Urinary bladder (tissue), 4 donors: Measurements from ENCODE around the gene TRAPPC3. TPM values are rescaled to one million over a fixed set of nuclear protein-coding genes. Genes with fewer than 3 reads are reported as not detected.
A peak's percentile ranks its signal among the peaks of the same experiment; 100 is the strongest.

ENCODE experiments used
- DNase-seq: peaks from one replicate; pipeline ENCODE4 v3.0.0-alpha.2; 2015; ENCODE audit errors: extremely low spot score
- H3K27ac ChIP-seq: one replicate; pipeline ENCODE4 v1.5.1; 2013; ENCODE audit warnings: low read depth, mild to moderate bottlenecking, moderate library complexity
- H3K36me3 ChIP-seq: one replicate; pipeline ENCODE4 v1.6.1; 2013; ENCODE audit warnings: mild to moderate bottlenecking, moderate library complexity; ENCODE audit not compliant: insufficient read depth
- H3K4me1 ChIP-seq: one replicate; pipeline ENCODE4 v1.6.1; 2013; ENCODE audit warnings: mild to moderate bottlenecking, moderate library complexity; ENCODE audit not compliant: insufficient read depth
- H3K4me3 ChIP-seq: one replicate; pipeline ENCODE4 v1.5.1; 2013; ENCODE audit warnings: low read depth, low read length
- WGBS: extraction: QIAGEN DNeasy Blood & Tissue Kit; methylation state at CpG from one replicate; pipeline ENCODE4 v1.1.7; 2013; 5-methylcytosine and 5-hydroxymethylcytosine counted together
- polyA plus RNA-seq: library from polyadenylated mRNA; stranded (reverse); fragments of 200-250 nt; gene quantifications from one replicate; pipeline ENCODE4 v1.2.3, GENCODE V29; 2013
- total RNA-seq: library from RNA; depleted of rRNA; stranded (reverse); fragments of >200 nt; gene quantifications from one replicate; pipeline ENCODE4 v1.2.3, GENCODE V29; 2014
- donor health status: healthy with polysubstance abuse.
- donor health status: healthy.

TRAPPC3 gene
- total and polyA plus RNA-seq, 2 donors: 43.9 to 76.9 TPM

DNA sequence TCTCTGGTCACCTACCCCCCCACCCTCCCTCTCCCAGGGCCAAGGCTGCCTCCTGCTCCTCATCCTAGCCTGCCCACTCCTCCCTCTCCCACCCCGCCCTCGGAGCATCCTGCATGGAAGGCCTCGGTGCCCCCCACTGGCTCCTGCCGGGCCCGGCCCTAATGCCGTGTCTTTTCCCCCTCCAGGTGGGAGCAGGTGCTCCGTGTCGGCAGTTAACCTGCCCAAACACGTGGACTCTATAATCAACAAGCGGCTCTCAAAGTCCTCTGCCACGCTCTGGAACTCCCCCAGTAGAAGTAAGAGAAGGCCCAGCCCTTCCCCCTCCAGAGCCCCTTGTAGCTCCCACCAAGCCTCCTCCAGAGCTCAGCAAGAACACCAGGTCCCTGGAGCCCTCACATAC is 25.4 kb upstream of the TRAPPC3 start:
- 52% methylated on average over 11 of the region's 11 CpGs for WGBS
- no peak for DNase-seq
- Histone ChIP-seq H3K4me3 (no peak overlapping the region), H3K27ac (no peak overlapping the region), H3K4me1 (no peaks in the 10 kb centered on the region), H3K36me3 (peaks cover 3% of the 10 kb centered on the region)

DNA sequence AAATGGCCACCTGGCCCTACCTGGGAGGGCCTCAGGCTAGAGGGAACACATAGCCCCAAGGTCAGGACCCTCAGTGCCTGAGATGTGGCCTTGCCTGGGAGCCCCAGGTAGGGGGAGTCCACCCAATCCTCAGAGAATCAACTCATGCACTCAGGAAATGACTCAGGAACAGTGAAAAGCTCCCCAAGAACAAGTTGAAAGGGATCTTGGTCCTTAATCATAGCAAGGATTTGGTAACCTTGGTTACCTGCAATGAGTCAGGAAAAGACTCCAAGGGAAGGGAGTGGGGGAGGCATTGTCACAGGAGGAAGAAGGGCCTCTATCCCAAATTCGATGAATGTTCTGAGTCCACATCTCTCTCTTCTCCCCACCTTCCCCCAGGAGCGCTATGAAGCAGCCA is 23.7 kb upstream of the TRAPPC3 start:
- 94% methylated on average over 2 of the region's 2 CpGs for WGBS
- H3K27ac ChIP-seq: no peak overlapping the region
- DNase-seq: no peak
- no peaks in the 10 kb centered on the region for H3K4me1 ChIP-seq
- no peak overlapping the region for H3K4me3 ChIP-seq
- H3K36me3 ChIP-seq: peaks cover 2% of the 10 kb centered on the region

DNA sequence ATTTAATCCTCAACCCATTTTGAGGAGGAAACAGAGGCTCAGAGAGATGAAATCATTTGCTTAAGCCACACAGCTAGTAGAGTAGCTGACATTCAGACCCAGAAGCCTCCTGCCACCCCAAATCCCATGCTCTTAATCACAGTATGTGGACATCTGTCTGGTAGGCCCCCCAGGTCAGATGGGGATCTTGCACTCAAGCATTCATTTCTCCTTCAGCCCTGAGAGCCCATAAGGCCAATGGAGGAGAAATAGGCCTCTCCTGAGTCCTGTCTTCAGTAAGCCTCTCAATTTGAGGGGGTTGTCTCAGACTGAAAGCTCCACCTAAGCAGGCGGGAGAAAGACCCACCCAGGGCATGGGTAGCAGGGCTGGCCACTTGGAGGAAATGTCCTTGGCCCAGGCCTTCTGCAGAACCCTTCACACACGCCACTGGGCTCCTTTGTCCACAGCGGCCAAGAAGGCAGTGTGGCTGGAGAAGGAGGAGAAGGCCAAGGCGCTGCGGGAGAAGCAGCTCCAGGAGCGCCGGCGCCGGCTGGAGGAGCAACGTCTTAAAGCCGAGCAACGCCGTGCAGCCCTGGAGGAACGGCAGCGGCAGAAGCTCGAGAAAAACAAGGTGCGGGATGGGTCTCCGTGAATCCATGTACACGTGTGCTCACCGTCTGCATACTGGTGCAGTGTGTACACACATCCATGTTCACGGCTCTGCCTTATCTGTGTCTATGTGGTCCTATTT is 22.9 kb upstream of the TRAPPC3 start:
- Histone ChIP-seq H3K4me1 (no peaks in the 10 kb centered on the region), H3K27ac (no peak overlapping the region), H3K4me3 (no peak overlapping the region), H3K36me3 (peaks cover 2% of the 10 kb centered on the region)
- 94% methylated on average over 21 of the region's 21 CpGs for WGBS
- DNase-seq: no peak

DNA sequence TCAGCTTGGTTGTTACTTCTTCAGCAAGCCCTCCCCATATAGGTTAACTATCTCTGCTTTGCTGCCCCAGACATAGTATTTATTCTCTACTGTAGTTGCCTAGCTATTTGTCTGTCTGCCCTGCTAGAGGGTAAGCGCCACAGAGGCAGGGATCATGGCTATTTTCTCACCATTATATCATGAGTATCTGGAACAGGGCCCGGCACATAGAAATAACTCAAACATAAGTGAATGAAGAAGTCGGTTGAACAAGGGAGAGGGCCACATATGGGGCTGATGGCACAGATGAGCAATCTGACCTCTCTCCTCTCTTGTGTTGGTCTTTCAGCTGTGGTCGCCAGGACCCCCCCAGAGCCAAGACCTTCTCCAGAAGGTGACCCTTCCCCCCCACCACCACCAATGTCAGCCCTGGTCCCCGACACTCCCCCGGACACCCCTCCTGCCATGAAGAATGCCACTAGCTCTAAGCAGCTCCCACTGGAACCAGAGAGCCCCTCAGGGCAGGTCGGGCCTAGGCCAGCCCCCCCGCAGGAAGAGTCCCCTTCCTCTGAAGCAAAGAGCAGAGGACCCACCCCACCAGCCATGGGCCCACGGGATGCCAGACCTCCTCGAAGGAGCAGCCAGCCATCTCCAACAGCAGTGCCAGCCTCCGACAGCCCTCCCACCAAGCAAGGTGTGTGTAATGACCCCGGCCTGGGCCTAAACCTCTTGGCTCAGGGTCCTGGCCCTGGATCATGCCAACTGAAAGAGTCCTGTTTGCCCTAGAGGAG is 21.5 kb upstream of the TRAPPC3 start:
- Histone ChIP-seq H3K4me3 (no peak overlapping the region), H3K27ac (no peak overlapping the region), H3K36me3 (no peaks in the 10 kb centered on the region), H3K4me1 (no peaks in the 10 kb centered on the region)
- no peak for DNase-seq
- 81% methylated on average over 12 of the region's 12 CpGs for WGBS

DNA sequence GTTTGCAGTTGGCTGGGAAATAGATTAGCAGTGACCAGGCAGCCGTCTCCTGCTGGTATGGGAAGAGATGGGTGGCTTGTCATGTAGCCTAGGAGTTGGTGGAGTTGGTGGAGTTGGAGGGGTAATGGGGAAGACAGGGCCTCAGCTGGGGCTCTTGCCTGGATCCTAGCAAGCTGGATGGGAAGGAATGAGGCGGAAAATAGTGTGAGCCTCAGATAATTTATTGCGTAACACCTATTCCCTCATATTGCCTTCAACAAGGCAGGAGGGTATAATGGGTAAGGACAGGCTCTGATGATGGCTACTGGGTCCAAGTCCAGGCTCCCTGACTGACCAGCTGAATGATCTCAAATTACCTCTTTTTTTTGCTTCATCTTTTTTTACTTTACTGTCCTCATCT is 19.2 kb upstream of the TRAPPC3 start:
- WGBS: 86% methylated on average over 3 of the region's 3 CpGs
- H3K27ac ChIP-seq: no peak overlapping the region
- no peak overlapping the region for H3K4me3 ChIP-seq
- H3K36me3 ChIP-seq: no peaks in the 10 kb centered on the region
- no peak for DNase-seq
- H3K4me1 ChIP-seq: no peaks in the 10 kb centered on the region

DNA sequence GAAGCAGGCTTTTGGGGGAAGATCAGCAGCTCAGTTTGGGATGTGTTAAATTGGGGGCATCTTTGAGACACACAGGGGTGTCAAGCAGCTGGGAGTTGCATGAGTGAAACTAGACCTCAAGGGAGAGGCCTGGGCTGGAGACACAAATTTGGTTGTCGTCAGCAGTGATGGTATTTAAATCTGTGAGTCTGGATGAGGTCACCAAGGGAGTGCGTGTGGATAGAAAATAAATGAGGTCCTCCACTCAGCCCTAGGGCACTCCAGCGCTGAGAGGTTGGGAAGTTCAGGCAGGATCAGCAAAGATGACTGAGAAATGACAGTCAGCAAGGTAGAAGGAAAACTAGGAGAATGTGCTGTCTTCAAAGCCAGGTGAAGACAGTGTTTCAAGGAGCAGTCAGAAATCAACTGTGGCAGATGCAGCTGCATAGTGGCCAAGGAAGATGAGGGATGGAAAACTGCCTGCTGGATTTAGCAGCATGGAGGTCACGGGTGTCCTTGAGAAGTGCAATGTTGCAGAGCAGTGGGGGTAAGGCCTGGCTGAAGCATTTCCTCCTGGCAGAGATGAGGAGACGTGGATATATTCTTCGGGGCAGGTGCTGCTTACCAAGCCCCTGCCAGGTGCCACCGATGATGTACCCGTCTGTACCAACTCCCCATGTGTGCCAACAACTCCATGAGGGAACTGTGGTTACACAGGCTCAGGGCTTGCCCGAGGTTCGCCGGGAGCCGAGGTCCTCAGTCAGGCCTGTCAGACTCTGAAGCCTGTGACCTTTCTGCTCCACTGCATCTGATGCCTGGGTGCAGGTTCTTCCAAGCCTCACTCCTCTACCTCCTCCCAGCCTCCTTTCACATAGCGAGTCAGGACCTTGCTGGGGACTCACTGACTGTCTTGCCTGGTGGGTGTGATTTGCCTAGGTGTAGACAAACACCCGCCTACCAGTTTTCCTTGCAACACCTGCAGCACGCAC is 17.9 kb upstream of the TRAPPC3 start:
- H3K36me3 ChIP-seq: no peaks in the 10 kb centered on the region
- WGBS: 82% methylated on average over 15 of the region's 15 CpGs
- H3K4me3 ChIP-seq: no peak overlapping the region
- no peaks in the 10 kb centered on the region for H3K4me1 ChIP-seq
- H3K27ac ChIP-seq: no peak overlapping the region
- no peak for DNase-seq

DNA sequence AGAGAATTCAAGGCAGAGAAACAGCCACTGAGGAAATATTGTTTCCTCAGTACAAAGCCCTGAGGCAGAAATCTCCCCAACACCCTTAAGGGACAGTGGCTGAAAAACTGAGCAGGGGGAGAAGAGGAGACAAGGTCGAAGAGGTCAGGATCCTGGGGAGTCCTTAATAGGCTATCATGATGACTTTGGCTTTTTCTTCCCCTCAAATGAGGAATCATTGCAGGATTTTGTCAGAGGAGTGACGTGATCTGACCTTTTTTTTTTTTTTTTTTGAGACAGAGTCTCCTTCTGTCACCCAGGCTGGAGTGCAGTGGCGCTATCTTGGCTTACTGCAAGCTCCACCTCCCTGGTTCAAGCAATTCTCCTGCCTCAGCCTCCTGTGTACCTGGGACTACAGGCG is 16.9 kb upstream of the TRAPPC3 start:
- 81% methylated on average over 4 of the region's 4 CpGs for WGBS

DNA sequence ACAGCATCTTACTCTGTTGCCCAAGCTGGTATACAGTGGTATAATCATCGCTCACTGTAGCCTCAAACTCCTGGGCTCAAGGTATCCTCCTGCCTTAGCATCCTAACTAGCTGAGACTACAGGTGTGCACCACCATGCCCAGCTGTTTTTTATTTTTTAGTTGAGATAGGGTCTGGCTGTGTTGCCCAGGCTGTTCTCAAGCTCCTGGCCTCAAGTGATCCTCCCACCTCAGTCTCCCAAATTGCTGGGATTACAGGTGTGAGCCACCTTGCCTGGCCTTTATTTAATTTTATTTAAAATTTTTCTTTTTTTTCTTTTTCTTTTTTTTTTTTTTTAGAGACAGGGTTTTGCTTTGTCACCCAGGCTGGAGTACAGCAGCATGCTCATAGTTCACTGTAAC is 15.9 kb upstream of the TRAPPC3 start:
- Histone ChIP-seq H3K36me3 (no peaks in the 10 kb centered on the region), H3K27ac (no peak overlapping the region), H3K4me3 (no peak overlapping the region), H3K4me1 (peaks cover 2% of the 10 kb centered on the region)
- WGBS: 56% methylated on average over 1 of the region's 1 CpG
- no peak for DNase-seq

More for the DNA sequence above, 16.9 kb upstream of the TRAPPC3 start:
- Histone ChIP-seq H3K27ac (no peak overlapping the region), H3K4me3 (no peak overlapping the region), H3K4me1 (no peaks in the 10 kb centered on the region), H3K36me3 (no peaks in the 10 kb centered on the region)
- no peak for DNase-seq

DNA sequence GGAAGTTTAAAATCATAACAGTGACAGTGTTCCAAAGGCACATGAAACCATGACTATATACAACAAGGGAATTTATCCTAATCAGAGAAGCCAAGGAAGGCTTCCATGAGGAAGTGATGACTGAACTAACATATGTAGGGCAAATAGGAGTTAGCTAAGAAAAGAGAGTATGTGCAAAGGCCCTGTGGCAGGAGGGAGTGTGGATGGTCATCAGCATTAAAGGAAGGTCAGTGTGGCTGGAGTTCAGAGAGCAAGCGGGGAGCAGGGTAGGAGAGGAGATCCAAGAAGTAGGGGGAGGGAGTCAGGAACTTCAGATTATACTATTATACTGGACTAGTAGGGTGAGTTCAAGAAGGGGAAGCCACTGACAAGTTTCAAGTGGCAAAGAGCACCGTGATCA is 15.1 kb upstream of the TRAPPC3 start:
- H3K36me3 ChIP-seq: no peaks in the 10 kb centered on the region
- H3K4me3 ChIP-seq: no peak overlapping the region
- H3K4me1 ChIP-seq: peaks cover 2% of the 10 kb centered on the region
- WGBS: 95% methylated on average over 2 of the region's 2 CpGs
- no peak for DNase-seq
- H3K27ac ChIP-seq: no peak overlapping the region

DNA sequence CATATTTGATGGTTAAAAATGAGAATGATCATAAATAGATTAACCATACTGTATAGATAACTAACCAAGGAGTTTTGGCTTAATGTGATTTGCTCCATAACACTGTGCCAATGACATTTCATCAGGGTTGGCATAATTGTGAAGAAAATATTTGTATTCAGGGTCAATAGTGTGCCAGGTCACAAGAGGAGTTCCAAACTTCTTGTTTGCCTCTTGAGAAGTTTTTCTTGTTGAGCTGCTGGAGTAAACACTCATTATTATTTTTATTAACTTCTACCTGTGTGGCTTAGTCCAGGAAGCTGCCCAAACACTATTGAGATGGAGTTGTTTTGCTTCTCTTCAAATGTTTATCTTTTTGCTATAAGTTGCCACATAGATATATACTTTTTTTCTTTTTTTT is 14.1 kb upstream of the TRAPPC3 start:
- Histone ChIP-seq H3K4me3 (no peak overlapping the region), H3K4me1 (peaks cover 2% of the 10 kb centered on the region), H3K36me3 (no peaks in the 10 kb centered on the region), H3K27ac (no peak overlapping the region)
- DNase-seq: no peak

DNA sequence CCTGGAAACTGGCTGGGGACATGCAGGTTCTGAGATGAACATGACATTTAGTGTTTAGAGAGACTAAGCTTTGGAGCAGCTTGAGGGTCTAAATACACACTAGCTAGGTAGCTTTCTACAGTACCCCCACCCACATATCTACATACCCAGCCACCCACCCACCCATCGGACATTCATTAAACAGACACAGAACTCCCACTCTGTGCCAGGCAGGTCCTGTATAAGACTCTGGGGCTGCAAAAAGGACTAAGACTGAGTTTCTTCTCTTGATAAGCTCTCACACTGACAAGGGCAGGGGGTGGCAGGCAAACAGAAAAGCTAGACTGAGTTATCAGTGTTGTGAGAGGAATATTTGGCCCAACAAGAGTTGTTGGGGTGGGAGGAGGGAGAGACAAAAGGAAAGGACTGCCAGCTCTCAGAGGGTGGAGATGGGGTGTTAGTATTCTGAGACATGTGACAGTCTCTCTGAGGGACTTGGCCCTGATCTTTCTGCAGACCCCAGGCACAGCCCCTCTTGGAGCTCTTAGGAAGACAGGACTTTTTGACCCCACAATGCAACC is 13.5 kb upstream of the TRAPPC3 start:
- no peak for DNase-seq
- peaks cover 2% of the 10 kb centered on the region for H3K4me1 ChIP-seq
- no peaks in the 10 kb centered on the region for H3K36me3 ChIP-seq
- 60% methylated on average over 1 of the region's 1 CpG for WGBS
- H3K27ac ChIP-seq: peak overlapping the region; percentile 48
- no peak overlapping the region for H3K4me3 ChIP-seq

DNA sequence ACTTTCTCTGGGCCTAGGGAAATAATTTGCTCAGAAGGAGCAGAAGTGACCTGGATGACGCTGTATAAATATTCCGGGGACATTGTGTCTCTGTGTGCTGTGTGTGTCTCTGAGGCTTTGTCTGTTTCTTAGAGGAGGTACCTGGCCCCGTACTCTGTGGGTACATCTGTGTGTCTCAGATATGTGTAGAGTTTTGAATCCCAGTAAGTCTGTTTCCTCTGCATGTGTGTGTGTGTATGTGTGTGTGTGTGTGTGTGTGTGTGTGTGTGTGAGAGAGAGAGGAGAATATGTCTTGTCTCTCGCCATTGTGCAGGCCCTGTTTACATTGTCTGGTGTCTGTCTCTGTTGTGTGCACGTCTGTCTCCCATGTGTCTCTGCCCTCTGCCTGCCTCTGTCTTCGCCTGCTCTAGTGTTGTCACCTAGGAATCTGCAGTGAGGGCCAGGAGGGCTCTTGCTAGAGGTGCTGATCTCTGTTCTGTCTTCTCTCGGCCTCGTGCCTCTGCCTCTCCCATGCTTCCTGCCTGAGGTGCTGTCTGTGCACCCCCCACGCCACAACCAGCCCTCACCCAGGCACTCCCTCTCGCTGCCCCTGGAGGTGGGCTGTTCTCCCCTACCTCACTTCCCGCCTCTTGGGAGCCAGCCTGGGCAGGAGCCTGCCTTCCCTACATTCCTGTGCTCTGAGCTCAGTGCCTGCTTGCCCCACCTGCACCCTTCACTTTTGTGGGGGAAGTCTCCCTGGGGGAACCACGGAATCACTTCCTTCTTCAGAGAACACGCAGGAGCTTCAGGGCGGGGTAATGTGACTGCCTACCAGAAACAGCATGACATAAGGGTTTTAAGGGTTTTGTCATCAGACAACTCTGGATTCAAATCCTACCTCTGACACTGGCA is 12.6 kb upstream of the TRAPPC3 start:
- Histone ChIP-seq H3K4me1 (peaks cover 2% of the 10 kb centered on the region), H3K27ac (peak overlapping the region; percentile 95), H3K36me3 (no peaks in the 10 kb centered on the region), H3K4me3 (peak overlapping the region; percentile 29)
- 30% methylated on average over 14 of the region's 14 CpGs for WGBS
- peak; percentile 46 for DNase-seq
